Stomach (tissue), 9 donors: ENCODE results near the gene EXOC3L1. TPM values are rescaled to one million over a fixed set of nuclear protein-coding genes. Genes with fewer than 3 reads are reported as not detected.

Experiments used
- DNase-seq, 2 donors: peaks; one replicate each; pipeline versions ENCODE4 v3.0.0 to v3.0.0-alpha.2; 2013 to 2019
- H3K27ac ChIP-seq, 5 donors: fragments of 200-600 bp in 4 of 5; sonication (generic) in 4 of 5; one replicate each; pipeline ENCODE4 v1.5.1; 2013 to 2019; ENCODE audit warnings: mild to moderate bottlenecking in 1 of 5, moderate library complexity in 1 of 5
- H3K27me3 ChIP-seq, 3 donors: fragments of 200-600 bp; sonication (generic); one replicate each; pipeline ENCODE4 v1.5.1; 2017 to 2019; ENCODE audit warnings: mixed run types in 1 of 3
- H3K36me3 ChIP-seq, 4 donors: fragments of 200-600 bp; sonication (generic); 1 replicate in 3 of 4; 2 replicates in 1 of 4; pipeline ENCODE4 v1.5.1; 2016 to 2019
- H3K4me1 ChIP-seq, 4 donors: fragments of 200-600 bp; sonication (generic); one replicate each; pipeline ENCODE4 v1.5.1; 2016 to 2019
- H3K4me3 ChIP-seq, 4 donors: fragments of 200-600 bp; sonication (generic) in 3 of 4; one replicate each; pipeline ENCODE4 v1.5.1; 2016 to 2019; ENCODE audit warnings: mild to moderate bottlenecking in 1 of 4
- H3K9me3 ChIP-seq, 4 donors: fragments of 200-600 bp; sonication (generic); one replicate each; pipeline ENCODE4 v1.5.1; 2016 to 2019
- CTCF ChIP-seq, 7 experiments: fragments of 450-650 bp in 4 of 7; fragments of 200-600 bp in 3 of 7; sonication (generic) in 3 of 7; IDR thresholded peaks; one replicate each; pipeline ENCODE4 v1.5.1; 2016 to 2019; ENCODE audit warnings: antibody characterized with exemption in 7 of 7, control low read depth in 2 of 7, mild to moderate bottlenecking in 1 of 7
- EP300 ChIP-seq: sonication (generic); formaldehyde crosslinking; IDR thresholded peaks from one replicate; pipeline ENCODE4 v1.6.1; 2017; ENCODE audit warnings: antibody characterized with exemption
- POLR2A ChIP-seq, 4 donors: fragments of 450-650 bp; IDR thresholded peaks; one replicate each; pipeline ENCODE4 v1.6.1; 2016; ENCODE audit warnings: antibody characterized with exemption in 4 of 4, control low read depth in 2 of 4, mild to moderate bottlenecking in 1 of 4, moderate library complexity in 1 of 4
- POLR2AphosphoS5 ChIP-seq, 3 donors: sonication (generic); formaldehyde crosslinking; IDR thresholded peaks; one replicate each; pipeline ENCODE4 v1.6.1; 2016; ENCODE audit warnings: antibody characterized with exemption in 3 of 3
- WGBS, 5 donors: extraction: QIAGEN DNeasy Blood & Tissue Kit in 3 of 5; methylation state at CpG; one replicate each; pipeline versions ENCODE4 v1.1.5 to v1.1.7; 2013 to 2018; 5-methylcytosine and 5-hydroxymethylcytosine counted together
- intact Hi-C: fragments of 100-400 bp; cut with DNase I; formaldehyde crosslinking; loops from one replicate; pipeline ENCODE4 v1.15.1; 2023; ENCODE audit warnings: low total_unique reads
- polyA plus RNA-seq, 3 donors: library from polyadenylated mRNA; stranded (reverse); fragments of 200-250 nt; gene quantifications; one replicate each; pipeline ENCODE4 v1.2.3, GENCODE V29; 2013
- total RNA-seq, 5 donors: library from RNA; depleted of rRNA; stranded (reverse); fragments of >200 nt; gene quantifications; one replicate each; pipeline versions ENCODE4 v1.1.0 to v1.2.3, GENCODE V29; 2014 to 2016
- donor health status: healthy with polysubstance abuse.
- donor health status: Bipolar disorder and iron deficiency.
- donor health status: healthy.

Gene EXOC3L1
- total and polyA plus RNA-seq, 8 donors: 1.3 to 25.5 (median 6.8) TPM; not detected in 1

DNA sequence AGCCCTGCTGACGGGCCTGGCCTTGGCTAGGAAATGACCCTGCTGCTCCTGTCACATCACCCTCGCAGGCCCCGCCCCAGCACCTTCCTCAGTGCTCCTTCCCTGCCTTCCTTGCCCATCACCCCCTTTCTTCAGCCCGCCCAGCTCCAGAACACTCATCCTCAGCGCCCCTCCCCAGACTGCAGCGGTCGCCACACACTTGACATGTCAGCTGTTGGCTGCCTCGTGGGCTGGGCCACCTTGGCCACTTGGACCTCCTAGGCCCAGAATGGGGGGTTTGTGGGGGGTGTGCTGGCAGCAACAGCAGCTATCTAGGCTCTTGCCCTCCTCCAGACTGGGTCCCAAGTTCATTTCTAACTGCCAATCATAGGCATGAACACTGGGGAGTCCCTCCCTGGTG lies 19.6 kb upstream of the EXOC3L1 start:
- Histone ChIP-seq H3K4me1 (peaks cover 15 to 22% (median 16%) of the 10 kb centered on the region in 4 donors), H3K27me3 (no peaks in the 10 kb centered on the region), H3K36me3 (peaks cover 0 to 20% (median 3%) of the 10 kb centered on the region in 4 donors), H3K27ac (no peak overlapping the region), H3K4me3 (no peak overlapping the region), H3K9me3 (no peaks in the 10 kb centered on the region)
- intact Hi-C loops: no loop called here
- no peak for TF ChIP-seq POLR2A (IDR thresholded peaks at IDR 0.05)
- no peak for TF ChIP-seq POLR2AphosphoS5 (IDR thresholded peaks at IDR 0.05)
- TF ChIP-seq EP300: no peak
- 82 to 88% (median 84%) methylated on average over 7 to 8 of the region's 8 CpGs for WGBS, 5 donors
- no peak for DNase-seq

GRCh38 chr16:67208154-67208896 lies 18.4 kb upstream of the EXOC3L1 start:
- Histone ChIP-seq H3K4me3 (no peak overlapping the region), H3K36me3 (peaks cover 9 to 32% (median 15%) of the 10 kb centered on the region in 4 donors), H3K27me3 (no peaks in the 10 kb centered on the region), H3K9me3 (no peaks in the 10 kb centered on the region), H3K4me1 (peaks cover 3 to 9% (median 4%) of the 10 kb centered on the region in 4 donors), H3K27ac (no peak overlapping the region)
- intact Hi-C loops: no loop called here
- TF ChIP-seq POLR2A (IDR thresholded peaks at IDR 0.05) (no peak), POLR2AphosphoS5 (IDR thresholded peaks at IDR 0.05) (no peak), EP300 (no peak), CTCF (IDR thresholded peaks at IDR 0.05) (no peak)
- no peak for DNase-seq
- WGBS, 5 donors: 81 to 91% (median 84%) methylated on average over 6 to 11 of the region's 11 CpGs

DNA sequence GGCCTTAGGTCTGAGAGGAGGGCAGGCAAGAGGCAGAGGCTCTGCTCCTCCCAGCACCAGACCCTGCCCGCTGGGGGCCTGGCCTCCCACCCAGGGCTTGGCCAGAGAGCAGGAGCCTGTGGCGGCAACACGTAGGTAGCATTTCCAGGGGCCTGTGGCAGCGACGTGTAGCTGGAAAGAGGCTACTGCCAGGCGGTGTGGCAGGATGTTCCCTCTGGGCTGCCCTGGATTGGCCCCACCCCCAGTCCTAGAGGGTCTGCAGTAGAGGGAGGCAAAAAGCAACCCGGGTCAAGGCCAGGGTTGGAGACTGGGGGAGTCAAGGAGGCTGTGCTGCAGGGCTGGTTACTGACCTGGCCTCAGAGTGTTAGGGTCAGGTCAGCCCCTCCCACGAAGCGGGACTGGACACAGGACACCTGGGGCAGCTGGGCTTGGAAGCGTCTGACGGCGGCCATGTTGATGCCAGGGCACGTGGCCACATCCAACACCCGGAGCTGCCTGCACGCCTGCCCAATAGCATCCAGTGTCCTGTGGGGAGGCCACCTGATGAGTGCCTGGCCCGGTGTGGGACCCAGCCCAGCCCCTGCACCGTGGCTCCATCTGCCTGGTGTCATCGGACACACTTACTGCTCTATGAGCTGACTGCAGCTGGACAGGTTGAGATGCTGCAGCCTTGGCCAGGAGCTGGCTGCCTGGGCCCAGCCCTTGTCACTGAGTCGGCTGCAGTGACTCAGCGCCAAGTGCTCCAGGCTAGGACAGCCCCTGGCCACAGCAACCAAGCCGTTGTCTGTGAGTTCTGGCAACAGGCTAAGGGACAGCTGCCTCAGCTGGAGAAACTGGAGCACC lies 17.5 kb upstream of the EXOC3L1 start:
- Histone ChIP-seq H3K4me1 (peaks cover 0 to 4% (median 0%) of the 10 kb centered on the region in 4 donors), H3K27ac (no peak overlapping the region), H3K27me3 (no peaks in the 10 kb centered on the region), H3K4me3 (no peak overlapping the region), H3K36me3 (peaks cover 16 to 41% (median 24%) of the 10 kb centered on the region in 4 donors), H3K9me3 (no peaks in the 10 kb centered on the region)
- no peak for DNase-seq
- intact Hi-C loops: no loop called here
- WGBS, 5 donors: 49 to 73% (median 61%) methylated on average over 11 to 21 of the region's 21 CpGs
- TF ChIP-seq POLR2A (IDR thresholded peaks at IDR 0.05) (no peak), POLR2AphosphoS5 (IDR thresholded peaks at IDR 0.05) (no peak), EP300 (no peak), CTCF (IDR thresholded peaks at IDR 0.05) (no peak)

- Histone ChIP-seq H3K36me3 (peaks cover 23 to 47% (median 30%) of the 10 kb centered on the region in 4 donors), H3K27ac (no peak overlapping the region), H3K27me3 (no peaks in the 10 kb centered on the region), H3K4me3 (no peak overlapping the region), H3K9me3 (no peaks in the 10 kb centered on the region), H3K4me1 (peaks cover 0 to 4% (median 0%) of the 10 kb centered on the region in 4 donors)
- no peak for DNase-seq
- TF ChIP-seq POLR2AphosphoS5 (IDR thresholded peaks at IDR 0.05): no peak
- no peak for TF ChIP-seq EP300
- TF ChIP-seq POLR2A (IDR thresholded peaks at IDR 0.05): no peak
- TF ChIP-seq CTCF (IDR thresholded peaks at IDR 0.05): no peak
- intact Hi-C loops: no loop called here
- WGBS, 5 donors: 85 to 94% (median 88%) methylated on average over 3 of the region's 3 CpGs
Measured at GRCh38 chr16:67206838-67207248, 16.9 kb upstream of the EXOC3L1 start.
